GM23248 (cell line): ENCODE data around the gene SEPTIN5.

Source experiments
- EZH2 ChIP-seq: fragments of 200-600 bp; sonication (generic); IDR thresholded peaks from 2 replicates; pipeline ENCODE4 v1.6.1; 2018; ENCODE audit warnings: antibody characterized with exemption, mild to moderate bottlenecking; ENCODE audit not compliant: insufficient read depth, poor library complexity, severe bottlenecking
- EZH2phosphoT487 ChIP-seq: fragments of 200-600 bp; sonication (generic); IDR thresholded peaks from 2 replicates; pipeline ENCODE4 v1.6.1; 2018; ENCODE audit warnings: antibody characterized with exemption, moderate library complexity, mild to moderate bottlenecking, low read depth; ENCODE audit not compliant: insufficient read depth

DNA sequence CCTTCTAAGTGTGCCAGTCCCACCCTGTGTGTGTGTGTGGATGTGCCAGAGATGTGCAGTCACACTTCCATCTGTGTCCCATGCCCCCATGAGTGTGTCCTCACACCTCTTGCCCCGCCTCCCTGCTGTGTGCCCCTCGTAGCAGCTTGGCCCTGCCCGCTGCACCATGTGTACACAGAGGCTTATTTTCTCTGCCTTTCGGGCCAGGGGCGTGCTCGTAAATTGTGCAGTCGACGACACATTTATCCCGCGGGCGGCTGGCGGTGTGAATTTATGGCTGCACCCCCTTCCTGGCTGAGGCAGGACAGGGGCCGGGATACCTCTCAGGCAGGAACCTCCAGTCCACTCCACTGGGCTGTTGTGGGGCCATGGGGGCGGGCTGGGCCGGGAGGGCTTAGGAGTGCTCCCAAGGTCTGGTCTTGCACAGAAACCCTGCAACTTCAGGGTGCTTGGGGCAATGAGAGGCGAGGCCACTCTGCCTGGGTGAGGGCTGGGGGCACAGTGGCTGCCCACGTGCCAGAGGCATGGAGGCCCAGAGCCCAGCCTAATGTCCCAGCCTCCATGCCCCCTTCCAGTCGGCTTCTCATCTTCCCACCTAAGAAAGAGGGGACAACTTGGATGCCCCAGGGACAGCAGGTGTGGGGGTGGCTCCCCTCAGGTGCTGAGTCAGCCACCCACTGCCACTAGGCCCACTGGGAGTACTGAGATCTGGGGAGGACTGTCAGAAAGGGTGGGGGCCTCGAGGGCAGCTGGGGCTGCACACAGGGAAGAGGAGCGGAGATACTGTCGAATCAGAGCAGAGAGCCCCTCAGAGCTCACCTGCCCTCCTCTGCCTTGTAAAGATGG is 21.6 kb downstream of the SEPTIN5 start:
- no peak for TF ChIP-seq EZH2
- TF ChIP-seq EZH2phosphoT487: no peak
